AG08395 (cell line): Measurements from ENCODE around the gene PROSER3.

Source experiments
- DNase-seq: peaks from one replicate; pipeline ENCODE4 v3.0.0; 2012; ENCODE audit warnings: mixed read lengths, low spot score

The PROSER3 gene

DNA sequence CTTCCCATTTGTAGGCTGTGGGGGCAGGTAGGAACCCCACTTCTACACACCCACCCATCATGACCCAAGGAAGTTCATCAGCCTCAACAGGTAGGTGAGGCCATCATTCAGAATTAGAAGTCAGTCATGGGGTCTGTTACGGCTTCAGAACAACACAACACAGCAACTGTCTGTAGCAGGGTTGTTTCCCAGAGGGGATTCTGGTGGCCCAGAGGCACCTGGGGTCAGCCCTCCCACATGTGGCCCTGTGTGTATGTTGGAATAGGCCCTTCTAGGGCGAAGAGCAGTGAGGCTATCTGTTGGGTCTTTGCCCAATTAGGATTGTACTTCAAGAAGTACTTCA is 19.1 kb upstream of the PROSER3 start:
- no peak for DNase-seq

GRCh38 chr19:35739275-35740107 is 18.5 kb upstream of the PROSER3 start:
- no peak for DNase-seq

GRCh38 chr19:35740108-35740422 is 17.9 kb upstream of the PROSER3 start:
- no peak for DNase-seq

GRCh38 chr19:35740423-35741202 is 17.4 kb upstream of the PROSER3 start:
- peak; percentile 99 for DNase-seq

DNA sequence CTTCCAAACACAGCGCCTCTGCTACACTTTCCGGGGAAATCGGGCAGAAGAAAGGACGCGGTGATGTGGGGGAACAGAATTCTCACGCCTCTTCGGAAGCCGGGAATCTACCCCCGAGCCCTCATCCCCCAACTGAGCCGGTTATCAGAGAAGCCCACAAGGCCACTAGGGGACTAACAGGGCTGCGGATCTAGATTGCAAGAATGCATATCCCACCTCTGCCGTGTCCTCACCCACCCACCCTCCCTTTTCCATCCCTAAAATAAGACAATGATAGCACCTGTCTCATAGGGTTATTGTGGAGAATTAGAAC is 16.8 kb upstream of the PROSER3 start:
- DNase-seq = no peak

DNA sequence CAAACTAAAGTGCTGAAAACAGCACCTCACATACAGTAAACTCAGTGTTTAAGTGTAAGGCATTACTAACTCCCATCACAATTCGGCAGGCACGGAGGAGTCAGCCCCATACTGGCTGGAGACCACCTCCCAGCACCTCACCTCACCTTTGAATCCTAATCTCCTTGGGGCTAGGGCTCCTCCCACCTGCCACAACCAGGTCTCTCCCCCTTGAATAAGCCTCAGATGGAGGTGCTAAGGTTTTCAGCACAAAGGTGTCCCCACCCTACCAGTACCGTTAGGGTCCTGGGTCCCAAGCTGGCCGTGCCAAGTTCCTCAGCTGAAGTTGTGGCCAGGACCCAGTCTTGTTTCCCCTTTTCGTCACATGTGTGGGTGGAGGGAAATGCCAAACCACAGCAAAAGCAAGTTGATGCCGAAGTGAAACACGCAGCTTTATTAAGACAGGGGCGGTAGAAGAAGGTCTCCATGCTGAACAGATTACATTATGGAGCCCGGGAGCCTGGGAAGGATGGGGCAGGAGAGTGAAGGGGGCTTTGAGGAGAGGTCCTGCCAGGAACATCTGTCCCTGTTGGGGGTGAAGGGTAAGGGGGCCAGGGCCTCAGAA is 15.8 kb upstream of the PROSER3 start, which contains the start of gene IGFLR1:
TSS of gene IGFLR1 (minus strand) at position 332 of the 604 bp plus-strand sequence. CDS start 1,272 bp downstream, outside the sequence.
- DNase-seq = no peak

DNA sequence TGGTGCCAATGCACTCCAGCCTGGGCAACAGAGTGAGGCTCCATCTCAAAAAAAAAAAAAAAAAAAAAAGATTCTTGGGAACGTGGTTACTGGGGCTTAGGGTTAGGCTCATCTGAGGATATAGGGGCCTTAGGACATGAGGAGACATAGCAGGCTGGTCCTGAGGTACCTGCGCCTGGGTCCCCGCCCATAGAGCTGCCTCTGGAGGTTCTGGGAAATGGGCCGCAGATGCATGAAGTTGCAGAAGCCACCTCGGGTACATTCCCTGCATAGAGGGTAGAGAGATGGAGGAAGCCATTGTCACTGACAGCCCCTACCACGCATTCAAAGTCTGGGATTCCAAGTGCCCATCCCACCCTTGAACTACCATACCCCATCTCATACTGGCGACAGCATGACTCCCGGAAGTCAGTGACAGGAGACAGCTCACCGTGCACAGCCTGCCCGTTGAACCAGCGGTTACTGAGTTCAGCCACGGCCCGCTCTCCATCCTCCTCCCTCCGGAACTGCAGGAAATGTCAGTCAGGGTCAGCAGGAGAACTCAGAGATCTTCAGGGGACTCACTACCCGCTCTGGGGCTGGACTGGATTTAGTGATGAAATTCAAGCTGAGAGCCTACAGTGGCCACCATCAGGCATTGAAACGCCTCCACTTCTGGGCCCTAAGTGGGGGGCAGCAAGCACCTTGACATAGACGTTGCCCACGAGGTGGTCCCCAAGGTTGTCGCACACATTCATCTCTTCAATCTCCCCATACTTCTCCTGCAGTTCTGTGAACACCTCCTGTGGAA is 14.1 kb upstream of the PROSER3 start:
- DNase-seq = no peak

GRCh38 chr19:35744430-35745327 is 13.3 kb upstream of the PROSER3 start:
- peak; percentile 88 for DNase-seq

- DNase-seq = peak; percentile 98
Observed at GRCh38 chr19:35745328-35746086, 12.5 kb upstream of the PROSER3 start, which contains the start of the genes PSENEN and U2AF1L4. Gene PSENEN, plus strand, starts transcription at chr19:35745651. Its CDS starts 280 bp downstream, at chr19:35745931. Gene U2AF1L4, minus strand, starts transcription at chr19:35745418. Its CDS starts 27 bp downstream, at chr19:35745391.

GRCh38 chr19:35746087-35746462 is 11.9 kb upstream of the PROSER3 start:
- DNase-seq = no peak

GRCh38 chr19:35746531-35746930 is 11.4 kb upstream of the PROSER3 start:
- no peak for DNase-seq

DNA sequence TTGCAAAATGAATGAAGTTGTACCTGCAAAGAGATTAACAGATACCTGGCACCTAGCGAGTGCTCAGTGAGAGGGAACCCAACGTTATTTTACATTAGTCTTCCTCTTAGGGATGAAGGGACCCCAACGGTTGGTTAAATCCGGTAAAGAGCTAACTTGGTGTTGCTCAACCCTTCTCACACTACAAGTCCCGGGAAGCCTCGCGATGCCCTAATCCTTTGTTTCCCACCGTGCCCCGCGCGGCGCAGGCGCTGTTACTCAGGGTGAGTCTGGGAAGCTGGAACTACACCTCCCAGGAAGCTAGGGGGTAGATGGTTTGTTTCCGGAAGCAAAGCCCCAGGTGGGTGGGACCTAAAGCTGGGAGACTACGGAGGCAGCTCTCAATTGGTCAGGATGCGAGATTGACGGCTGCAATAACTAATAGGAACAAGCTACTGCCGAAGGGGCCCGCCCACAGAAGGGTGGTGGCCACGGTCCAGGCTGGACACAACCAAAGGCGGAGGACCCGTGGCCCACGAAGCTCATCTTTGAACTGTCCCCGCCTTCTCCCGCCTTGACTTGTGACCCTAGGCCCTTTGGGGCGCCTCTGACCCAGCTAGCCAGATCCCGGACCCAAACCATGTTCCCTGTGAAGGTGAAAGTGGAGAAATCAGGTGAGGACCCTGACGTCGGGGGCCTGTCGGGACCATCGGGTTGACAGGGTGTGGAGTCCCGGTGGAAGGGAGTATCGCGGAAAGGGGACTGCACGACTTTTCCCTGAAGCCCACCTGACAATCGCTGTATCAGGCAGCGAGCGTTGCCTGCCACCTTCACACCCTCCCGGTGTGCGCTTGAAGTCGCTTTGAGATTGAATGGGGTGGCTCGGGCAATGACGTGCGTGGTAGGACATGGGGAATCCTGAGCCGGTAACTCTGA is 9.6 kb upstream of the PROSER3 start, which contains the start of gene LIN37:
TSS of gene LIN37 (plus strand) at position 471 of the 915 bp plus-strand sequence. CDS start at position 620, 149 bp downstream.
- peak; percentile 99 for DNase-seq

DNA sequence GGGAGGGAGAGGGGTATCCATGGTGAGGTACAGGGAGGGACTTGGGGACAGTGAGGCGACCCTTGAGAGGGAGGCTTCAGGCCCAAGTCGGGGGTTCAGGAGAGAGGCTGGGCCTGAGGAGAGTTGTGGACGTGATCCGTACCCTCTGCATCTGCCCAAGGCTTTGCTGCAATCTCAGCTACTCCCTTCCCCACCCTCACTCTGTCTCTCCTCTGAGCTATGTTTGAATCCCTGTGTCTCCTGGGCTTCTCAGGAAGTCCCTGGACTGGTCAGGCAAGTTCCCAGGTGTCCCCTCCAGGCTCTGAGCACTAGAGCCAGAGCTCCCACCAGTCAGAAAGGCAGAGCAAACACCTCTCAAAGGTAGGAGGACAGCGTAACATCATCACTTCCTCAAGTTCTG is 7.8 kb upstream of the PROSER3 start:
- DNase-seq = no peak

DNA sequence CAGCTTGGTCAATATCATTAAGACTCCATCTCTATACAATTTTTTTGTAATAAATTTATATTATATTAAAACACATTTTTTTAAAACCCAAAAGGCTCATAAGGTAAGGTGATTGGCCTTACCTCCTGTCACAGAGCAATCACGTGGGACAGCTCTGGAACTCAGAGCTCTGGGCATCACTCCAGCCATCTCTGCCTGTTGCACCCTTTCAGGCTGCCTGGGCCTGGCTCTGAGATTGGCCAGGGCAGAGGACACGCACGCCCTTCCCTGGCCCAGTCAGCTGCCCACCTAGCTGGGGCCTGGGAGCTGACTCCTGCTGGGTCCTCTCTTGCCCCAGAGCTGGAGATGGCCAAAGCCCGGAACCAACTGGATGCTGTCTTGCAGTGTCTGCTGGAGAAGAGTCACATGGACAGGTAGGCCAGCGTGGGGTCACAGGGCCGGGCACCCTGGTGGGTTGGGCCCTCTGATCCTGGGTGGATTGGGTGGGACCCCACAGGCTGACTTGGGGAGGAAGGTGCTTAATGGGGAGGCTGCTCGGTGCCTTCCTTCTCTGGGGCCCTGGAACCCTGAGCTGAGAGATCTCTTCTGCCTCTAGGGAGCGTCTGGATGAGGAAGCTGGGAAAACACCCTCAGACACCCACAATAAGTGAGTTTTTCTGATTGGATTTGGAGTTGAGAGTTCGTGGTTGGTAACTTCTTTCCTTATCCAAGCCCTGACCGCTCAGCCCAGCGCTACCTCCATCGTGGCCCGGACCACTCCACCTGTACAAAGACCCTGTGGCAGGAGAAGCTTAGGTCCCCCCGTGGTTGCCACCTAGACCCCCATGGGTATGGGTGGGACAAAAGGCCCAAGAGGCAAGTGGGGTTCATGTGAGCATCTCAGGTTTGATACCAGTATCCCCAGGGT is 5.9 kb upstream of the PROSER3 start:
- DNase-seq = no peak

DNA sequence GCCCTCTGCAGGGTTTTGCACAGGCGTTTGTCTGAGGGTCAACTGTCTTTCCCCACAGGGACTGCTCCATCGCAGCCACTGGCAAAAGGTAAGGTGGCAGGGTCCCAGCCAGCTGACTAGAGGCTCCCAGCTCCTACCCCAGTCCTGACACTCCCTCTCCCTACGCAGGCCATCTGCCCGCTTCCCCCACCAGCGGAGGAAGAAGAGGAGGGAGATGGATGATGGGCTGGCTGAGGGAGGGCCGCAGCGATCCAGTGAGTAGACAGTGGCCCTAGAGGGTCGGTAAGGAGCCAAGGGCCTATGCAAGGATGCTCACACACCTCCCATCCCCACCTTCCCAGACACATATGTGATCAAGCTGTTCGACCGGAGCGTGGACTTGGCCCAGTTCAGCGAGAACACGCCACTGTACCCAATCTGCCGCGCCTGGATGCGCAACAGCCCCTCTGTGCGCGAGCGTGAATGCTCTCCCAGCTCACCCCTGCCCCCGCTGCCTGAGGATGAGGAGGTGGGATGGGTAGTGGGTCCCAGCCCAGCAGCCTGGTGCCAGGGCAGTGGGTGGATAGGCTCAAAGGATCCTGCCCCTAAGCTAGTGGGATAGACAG is 5.1 kb upstream of the PROSER3 start:
- no peak for DNase-seq

DNA sequence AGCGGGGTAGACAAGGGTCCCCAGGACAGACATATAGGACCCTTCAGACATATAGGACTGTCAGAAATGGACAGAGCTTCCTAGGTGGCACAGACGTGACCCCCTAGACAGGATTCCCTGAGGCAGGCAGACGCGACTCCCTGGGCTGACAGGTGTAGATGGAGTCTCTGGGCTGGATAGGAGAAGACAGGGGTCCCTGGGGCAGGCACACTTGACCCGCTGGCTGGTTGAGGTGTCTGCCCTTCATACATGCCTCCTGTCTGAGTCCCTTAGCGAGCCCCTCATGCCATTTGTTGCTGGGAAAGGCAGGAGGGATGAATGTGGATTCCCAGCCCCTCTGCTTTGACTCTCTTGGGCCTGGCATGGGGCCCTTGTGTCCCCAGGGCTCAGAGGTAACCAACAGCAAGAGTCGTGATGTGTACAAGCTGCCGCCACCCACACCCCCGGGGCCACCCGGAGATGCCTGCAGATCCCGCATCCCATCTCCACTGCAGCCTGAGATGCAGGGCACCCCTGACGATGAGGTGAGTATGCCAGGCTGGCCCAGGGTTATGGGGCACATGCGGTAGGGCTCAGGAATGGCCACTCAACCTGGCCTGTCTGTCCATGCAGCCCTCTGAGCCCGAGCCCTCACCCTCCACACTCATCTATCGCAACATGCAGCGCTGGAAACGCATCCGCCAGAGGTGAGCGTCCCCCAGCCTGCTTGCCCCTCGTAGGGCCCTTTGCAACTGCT is 4.2 kb upstream of the PROSER3 start:
- DNase-seq = no peak
